CD14-positive monocyte (primary cell): ENCODE measurements around the gene FANCD2OS. TPM values are rescaled to one million over a fixed set of nuclear protein-coding genes. Genes with fewer than 3 reads are reported as not detected.
A peak's percentile ranks its signal among the peaks of the same experiment; 100 is the strongest.

Experiments
- DNase-seq, 3 donors: peaks; one replicate each; pipeline ENCODE4 v3.0.0-alpha.2; 2011 to 2022
- H2AFZ ChIP-seq: 2 replicates; pipeline ENCODE4 v1.6.0; 2012; ENCODE audit warnings: mild to moderate bottlenecking, low read depth, low read length, inconsistent platforms; ENCODE audit not compliant: insufficient read depth, poor library complexity, severe bottlenecking
- H3K27ac ChIP-seq, 2 donors: 1 replicate in 1 of 2; 2 replicates in 1 of 2; pipeline ENCODE4 v1.5.1; 2012 to 2013; ENCODE audit warnings: low read length in 2 of 2, control low read depth in 1 of 2, inconsistent platforms in 1 of 2, low read depth in 1 of 2, mild to moderate bottlenecking in 1 of 2
- H3K27me3 ChIP-seq, 2 donors: one replicate each; pipeline versions ENCODE4 v1.6.0 to v1.6.1; 2011 to 2013; ENCODE audit warnings: low read length in 2 of 2; ENCODE audit not compliant: control insufficient read depth in 2 of 2, insufficient read depth in 2 of 2
- H3K36me3 ChIP-seq, 2 donors: replicated peaks in 1 of 2; 1 replicate in 1 of 2; 2 replicates in 1 of 2; pipeline versions ENCODE4 v1.5.1 to v1.6.1; 2012 to 2013; ENCODE audit warnings: low read length in 2 of 2, control low read depth in 1 of 2, inconsistent platforms in 1 of 2, mild to moderate bottlenecking in 1 of 2; ENCODE audit not compliant: insufficient read depth in 2 of 2, control insufficient read depth in 1 of 2
- H3K4me1 ChIP-seq, 2 donors: 1 replicate in 1 of 2; 2 replicates in 1 of 2; pipeline versions ENCODE4 v1.5.1 to v1.6.1; 2012 to 2013; ENCODE audit warnings: low read length in 2 of 2, control low read depth in 1 of 2, inconsistent platforms in 1 of 2, mild to moderate bottlenecking in 1 of 2, moderate library complexity in 1 of 2; ENCODE audit not compliant: insufficient read depth in 2 of 2, control insufficient read depth in 1 of 2
- H3K4me2 ChIP-seq: replicated peaks from 2 replicates; pipeline ENCODE3; 2012; ENCODE audit warnings: low read length, moderate library complexity, mild to moderate bottlenecking; ENCODE audit not compliant: poor library complexity, severe bottlenecking; ENCODE audit errors: extremely low read depth
- H3K4me3 ChIP-seq, 3 experiments: fragments of 200-600 bp in 1 of 3; sonication (generic) in 1 of 3; replicated peaks in 1 of 3; 1 replicate in 2 of 3; 2 replicates in 1 of 3; pipeline ENCODE4 v1.5.1; 2011 to 2013; ENCODE audit warnings: low read length in 3 of 3, mild to moderate bottlenecking in 3 of 3, control low read depth in 2 of 3, low read depth in 2 of 3, inconsistent platforms in 1 of 3, moderate library complexity in 1 of 3
- H3K79me2 ChIP-seq: 2 replicates; pipeline ENCODE4 v1.6.0; 2012; ENCODE audit warnings: mild to moderate bottlenecking, control low read depth, inconsistent platforms, low read length, moderate library complexity; ENCODE audit not compliant: insufficient read depth
- H3K9ac ChIP-seq: 2 replicates; pipeline ENCODE4 v1.6.0; 2017; ENCODE audit warnings: low read length, mild to moderate bottlenecking; ENCODE audit not compliant: insufficient read depth, poor library complexity, severe bottlenecking
- H3K9me3 ChIP-seq, 2 donors: replicated peaks in 1 of 2; 1 replicate in 1 of 2; 2 replicates in 1 of 2; pipeline versions ENCODE4 v1.5.1 to v1.6.1; 2012 to 2013; ENCODE audit warnings: low read length in 2 of 2, control low read depth in 1 of 2; ENCODE audit not compliant: control insufficient read depth in 1 of 2, insufficient read depth in 1 of 2
- H4K20me1 ChIP-seq: 2 replicates; pipeline ENCODE4 v1.6.0; 2012; ENCODE audit warnings: mild to moderate bottlenecking, low read length, control low read depth, moderate library complexity; ENCODE audit not compliant: insufficient read depth
- H3K27ac Mint-ChIP-seq, 7 donors: one replicate each; pipeline ENCODE4 v1.8.0; 2020; ENCODE audit warnings: mild to moderate bottlenecking in 7 of 7, mixed read lengths in 7 of 7, moderate library complexity in 6 of 7, inconsistent platforms in 2 of 7
- H3K27me3 Mint-ChIP-seq, 3 donors: one replicate each; pipeline ENCODE4 v1.8.0; 2021 to 2022; ENCODE audit warnings: low read depth in 3 of 3, mild to moderate bottlenecking in 3 of 3, mixed read lengths in 3 of 3, moderate library complexity in 3 of 3, inconsistent platforms in 1 of 3
- H3K36me3 Mint-ChIP-seq, 2 donors: one replicate each; pipeline ENCODE4 v1.8.0; 2020; ENCODE audit warnings: mixed read lengths in 2 of 2, inconsistent platforms in 1 of 2, mild to moderate bottlenecking in 1 of 2
- H3K4me1 Mint-ChIP-seq: one replicate; pipeline ENCODE4 v1.8.0; 2020; ENCODE audit warnings: mild to moderate bottlenecking, mixed read lengths
- H3K4me3 Mint-ChIP-seq, 2 donors: one replicate each; pipeline ENCODE4 v1.8.0; 2020; ENCODE audit warnings: mild to moderate bottlenecking in 2 of 2, mixed read lengths in 2 of 2, moderate library complexity in 1 of 2
- H3K9me3 Mint-ChIP-seq, 7 donors: one replicate each; pipeline ENCODE4 v1.8.0; 2020 to 2022; ENCODE audit warnings: mixed read lengths in 7 of 7, mild to moderate bottlenecking in 6 of 7, moderate library complexity in 6 of 7, inconsistent platforms in 2 of 7
- CTCF ChIP-seq: fragments of 200-600 bp; IDR thresholded peaks from one replicate; pipeline ENCODE4 v1.8.0; 2022; ENCODE audit warnings: antibody characterized with exemption, mild to moderate bottlenecking
- WGBS: methylation state at CpG from one replicate; pipeline ENCODE4 v1.1.5; 2013; ENCODE audit warnings: missing lambda C conversion rate; ENCODE audit not compliant: insufficient coverage; 5-methylcytosine and 5-hydroxymethylcytosine counted together
- intact Hi-C, 2 donors: fragments of 100-400 bp; cut with micrococcal nuclease; formaldehyde crosslinking; loops; one replicate each; pipeline versions ENCODE4 v1.15.0 to v1.15.1; 2023
- polyA plus RNA-seq, 3 donors: library from polyadenylated mRNA; depleted of rRNA in 1 of 3; unstranded in 2 of 3; stranded (reverse) in 1 of 3; fragments of 300-500 nt in 2 of 3; fragments of >200 nt in 1 of 3; fragmentation: Illumina TruSeq in 2 of 3; gene quantifications; 1 replicate in 2 of 3; 2 replicates in 1 of 3; pipeline ENCODE4 v1.2.3, GENCODE V29; 2012 to 2021

Gene FANCD2OS
- polyA plus RNA-seq, 3 donors, result not detected

GRCh38 chr3:10142707-10143560, 34.9 kb upstream of the FANCD2OS start:
- no peak overlapping the region for H2AFZ ChIP-seq
- H3K4me2 ChIP-seq, result peak overlapping the region; percentile 89
- peaks cover 8 to 17% of the 10 kb centered on the region in 2 donors for H3K36me3 ChIP-seq
- H3K9ac ChIP-seq, result peak overlapping the region; percentile 86
- H4K20me1 ChIP-seq, result peaks cover 55% of the 10 kb centered on the region
- peaks cover 0 to 5% (median 3%) of the 10 kb centered on the region in 3 donors for H3K27me3 Mint-ChIP-seq
- TF ChIP-seq CTCF, result no peak
- peak overlapping the region; percentile 93 to 97 for H3K27ac ChIP-seq
- H3K4me3 ChIP-seq, result peak overlapping the region; percentile 48 to 80 (median 67)
- peak in 2 of 3 donors; percentile 21 to 36 for DNase-seq
- peak overlapping the region; percentile 87 to 93 for H3K4me3 Mint-ChIP-seq
- H3K9me3 Mint-ChIP-seq, result no peaks in the 10 kb centered on the region
- peaks cover 49 to 56% of the 10 kb centered on the region in 2 donors for H3K4me1 ChIP-seq
- peaks cover 59% of the 10 kb centered on the region for H3K79me2 ChIP-seq
- intact Hi-C loops, result no loop called here
- H3K27ac Mint-ChIP-seq, result peak overlapping the region; percentile 96 to 99 (median 98)
- no peaks in the 10 kb centered on the region for H3K27me3 ChIP-seq
- 42% methylated on average over 14 of the region's 29 CpGs for WGBS
- H3K9me3 ChIP-seq, result no peaks in the 10 kb centered on the region
- H3K4me1 Mint-ChIP-seq, result peaks cover 41% of the 10 kb centered on the region
- peaks cover 11 to 18% of the 10 kb centered on the region in 2 donors for H3K36me3 Mint-ChIP-seq

GRCh38 chr3:10140996-10141546, 33.0 kb upstream of the FANCD2OS start:
- Histone ChIP-seq H3K9ac (peak overlapping the region; percentile 86), H3K36me3 (peaks cover 0 to under 1% of the 10 kb centered on the region in 2 donors), H3K4me1 (peaks cover 43 to 45% of the 10 kb centered on the region in 2 donors), H2AFZ (peak overlapping the region; percentile 79), H3K27me3 (no peaks in the 10 kb centered on the region), H3K79me2 (peaks cover 41% of the 10 kb centered on the region), H3K27ac (peak overlapping the region; percentile 93 to 97), H3K4me3 (peak overlapping the region in 1 of 3 experiments; percentile 80), H4K20me1 (peaks cover 37% of the 10 kb centered on the region), H3K4me2 (peak overlapping the region; percentile 89), H3K9me3 (no peaks in the 10 kb centered on the region)
- DNase-seq, result no peak
- Mint-ChIP-seq H3K27ac (peak overlapping the region; percentile 26 to 99 (median 98)), H3K36me3 (peaks cover 0 to 3% of the 10 kb centered on the region in 2 donors), H3K4me3 (peak overlapping the region in 1 of 2 donors; percentile 87), H3K4me1 (peaks cover 34% of the 10 kb centered on the region), H3K27me3 (peaks cover 0 to 7% (median 3%) of the 10 kb centered on the region in 3 donors), H3K9me3 (peaks cover 0 to under 1% (median 0%) of the 10 kb centered on the region in 7 donors)
- intact Hi-C loops, result no loop called here
- 88% methylated on average over 10 of the region's 23 CpGs for WGBS
- no peak for TF ChIP-seq CTCF
